Retinal pigment epithelial cell (primary cell): Measurements from ENCODE around the gene RASSF3.
"Not testable (repeated sequence)": the region's sequence is repeated elsewhere in the genome, so short reads cannot be mapped to it uniquely, and the experiment has no call there.

ENCODE experiments used
- DNase-seq: peaks from one replicate; pipeline ENCODE4 v3.0.0-alpha.2; 2010; ENCODE audit warnings: low read depth
- H3K4me3 ChIP-seq: 2 replicates; pipeline ENCODE4 v1.5.1; 2011; ENCODE audit warnings: mild to moderate bottlenecking, low read length, control low read depth, moderate library complexity
- TF ChIP-seq, protein P1 (sequence below): conservative IDR thresholded peaks from 2 replicates; pipeline ENCODE4 v1.5.1; 2011; ENCODE audit warnings: low read depth, low read length, control low read depth, inconsistent platforms

The RASSF3 gene

DNA sequence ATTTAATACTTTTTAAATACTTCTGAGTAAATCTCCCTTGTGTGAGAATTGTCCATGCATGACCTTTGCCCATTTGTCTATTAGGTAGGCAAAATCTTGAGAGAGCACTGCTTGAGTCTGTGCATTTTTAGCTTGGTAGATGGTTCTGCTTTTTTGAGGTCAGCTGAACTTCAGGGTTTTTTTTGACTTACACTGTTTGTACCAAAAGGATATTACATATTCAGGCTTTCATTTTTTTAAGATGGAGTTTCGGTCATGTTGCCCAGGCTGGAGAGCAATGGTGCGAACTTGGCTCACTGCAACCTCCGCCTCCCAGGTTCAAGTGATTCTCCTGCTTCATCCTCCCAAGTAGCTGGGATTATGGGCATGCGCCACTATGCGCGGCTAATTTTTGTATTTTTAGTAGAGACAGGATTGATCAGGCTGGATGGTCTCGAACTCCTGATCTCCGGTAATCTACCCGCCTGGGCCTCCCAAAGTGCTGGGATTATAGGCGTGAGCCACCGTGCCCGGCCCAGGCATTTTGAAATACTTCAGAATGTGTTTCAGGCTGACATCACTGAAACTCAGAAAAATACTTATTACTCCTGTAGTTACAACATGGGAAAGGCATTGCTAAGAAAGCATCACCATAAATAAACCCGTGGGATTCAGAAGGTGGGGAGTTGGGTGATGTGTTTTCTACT, 11.1 kb downstream of the RASSF3 start:
- no peak overlapping the region for H3K4me3 ChIP-seq
- DNase-seq, result no peak
- TF ChIP-seq, protein P1, sequence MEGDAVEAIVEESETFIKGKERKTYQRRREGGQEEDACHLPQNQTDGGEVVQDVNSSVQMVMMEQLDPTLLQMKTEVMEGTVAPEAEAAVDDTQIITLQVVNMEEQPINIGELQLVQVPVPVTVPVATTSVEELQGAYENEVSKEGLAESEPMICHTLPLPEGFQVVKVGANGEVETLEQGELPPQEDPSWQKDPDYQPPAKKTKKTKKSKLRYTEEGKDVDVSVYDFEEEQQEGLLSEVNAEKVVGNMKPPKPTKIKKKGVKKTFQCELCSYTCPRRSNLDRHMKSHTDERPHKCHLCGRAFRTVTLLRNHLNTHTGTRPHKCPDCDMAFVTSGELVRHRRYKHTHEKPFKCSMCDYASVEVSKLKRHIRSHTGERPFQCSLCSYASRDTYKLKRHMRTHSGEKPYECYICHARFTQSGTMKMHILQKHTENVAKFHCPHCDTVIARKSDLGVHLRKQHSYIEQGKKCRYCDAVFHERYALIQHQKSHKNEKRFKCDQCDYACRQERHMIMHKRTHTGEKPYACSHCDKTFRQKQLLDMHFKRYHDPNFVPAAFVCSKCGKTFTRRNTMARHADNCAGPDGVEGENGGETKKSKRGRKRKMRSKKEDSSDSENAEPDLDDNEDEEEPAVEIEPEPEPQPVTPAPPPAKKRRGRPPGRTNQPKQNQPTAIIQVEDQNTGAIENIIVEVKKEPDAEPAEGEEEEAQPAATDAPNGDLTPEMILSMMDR, result no peak

DNA sequence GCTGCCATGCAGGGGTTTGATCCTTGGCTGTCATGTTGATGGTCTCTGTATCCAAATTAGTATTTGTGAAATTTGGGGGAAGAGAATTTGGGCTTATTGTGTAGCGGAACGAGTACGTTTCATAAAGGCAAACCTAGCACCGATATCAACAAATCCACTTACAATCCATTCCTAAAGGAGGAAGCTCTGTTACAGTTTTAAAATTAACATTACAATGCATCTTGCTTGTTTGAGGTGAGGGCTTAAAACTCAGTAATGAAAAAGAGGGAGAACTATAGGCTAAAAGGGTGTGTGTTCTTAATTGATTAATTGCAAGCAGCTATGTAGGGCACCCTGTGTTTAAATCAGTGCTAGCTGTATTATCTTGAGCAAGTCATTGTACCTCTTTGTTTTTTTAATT, 13.7 kb downstream of the RASSF3 start:
- no peak overlapping the region for H3K4me3 ChIP-seq
- no peak for DNase-seq
- TF ChIP-seq, protein P1, result no peak

GRCh38 chr12:64625243-64626077, 15.2 kb downstream of the RASSF3 start:
- peak overlapping the region; percentile 36 for H3K4me3 ChIP-seq
- DNase-seq, result no peak
- TF ChIP-seq, protein P1, result no peak

GRCh38 chr12:64626588-64626987, 16.3 kb downstream of the RASSF3 start:
- not testable (repeated sequence) for DNase-seq, H3K4me3 ChIP-seq

- no peak for DNase-seq
- H3K4me3 ChIP-seq, result no peak overlapping the region
Measured at GRCh38 chr12:64627771-64628170, 17.5 kb downstream of the RASSF3 start.

DNA sequence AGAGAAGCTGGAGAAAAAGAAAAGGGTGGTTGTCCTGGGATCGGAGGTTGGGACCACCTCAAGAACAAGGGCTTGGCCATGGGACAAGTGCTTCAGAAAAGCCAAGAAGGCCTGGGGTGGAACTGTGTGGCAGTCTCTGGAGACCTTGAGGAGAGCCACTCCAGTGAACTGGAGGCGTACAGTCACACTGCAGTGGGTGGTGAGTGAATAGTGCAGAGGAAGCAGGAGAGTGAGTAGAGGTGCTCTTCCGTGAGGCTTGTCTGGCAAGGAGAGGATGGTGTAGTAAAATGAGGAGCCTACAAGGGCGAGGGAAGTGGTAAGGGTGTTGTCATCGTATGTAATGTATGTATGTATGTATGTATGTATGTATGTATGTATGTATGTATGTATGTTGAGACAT, 20.9 kb downstream of the RASSF3 start:
- TF ChIP-seq, protein P1, result no peak
- no peak overlapping the region for H3K4me3 ChIP-seq
- no peak for DNase-seq

More at GRCh38 chr12:64627771-64628170, 17.5 kb downstream of the RASSF3 start:
- TF ChIP-seq, protein P1, result no peak

- TF ChIP-seq, protein P1, result no peak
- no peak for DNase-seq
- H3K4me3 ChIP-seq, result no peak overlapping the region
Measured at GRCh38 chr12:64633011-64633939, 23.0 kb downstream of the RASSF3 start.
